Right atrium auricular region (tissue), 2 donors: ENCODE measurements around the gene A3GALT2. TPM values are rescaled to one million over a fixed set of nuclear protein-coding genes. Genes with fewer than 3 reads are reported as not detected.

Source experiments
- DNase-seq: peaks from one replicate; pipeline ENCODE4 v3.0.0-alpha.2; 2019; ENCODE audit warnings: low spot score
- H3K27ac ChIP-seq, 2 donors: fragments of 200-600 bp; sonication (generic); 1 replicate in 1 of 2; 2 replicates in 1 of 2; pipeline ENCODE4 v1.5.1; 2016 to 2019
- H3K27me3 ChIP-seq, 2 donors: fragments of 200-600 bp; sonication (generic); one replicate each; pipeline versions ENCODE4 v1.5.1 to v1.6.0; 2017 to 2019
- H3K36me3 ChIP-seq: fragments of 200-600 bp; sonication (generic); one replicate; pipeline ENCODE4 v1.5.1; 2016
- H3K4me1 ChIP-seq, 2 donors: fragments of 200-600 bp; sonication (generic); one replicate each; pipeline versions ENCODE4 v1.5.1 to v1.6.0; 2017 to 2019
- H3K4me3 ChIP-seq, 2 donors: fragments of 200-600 bp; sonication (generic); 1 replicate in 1 of 2; 2 replicates in 1 of 2; pipeline ENCODE4 v1.5.1; 2017 to 2019; ENCODE audit warnings: mild to moderate bottlenecking in 1 of 2, moderate library complexity in 1 of 2
- H3K9me3 ChIP-seq, 2 donors: fragments of 200-600 bp; sonication (generic); one replicate each; pipeline ENCODE4 v1.5.1; 2019
- total RNA-seq, 2 donors: library from RNA; depleted of rRNA; stranded (reverse); fragments of >200 nt; gene quantifications; one replicate each; pipeline ENCODE4 v1.1.0, GENCODE V29; 2016
- TF ChIP-seq, protein P1 (sequence below), 2 donors: fragments of 200-600 bp; sonication (generic); IDR thresholded peaks; one replicate each; pipeline ENCODE4 v1.5.1; 2019; ENCODE audit warnings: antibody characterized with exemption in 2 of 2

The A3GALT2 gene
- total RNA-seq, 2 donors from 2014 or later, result not detected

DNA sequence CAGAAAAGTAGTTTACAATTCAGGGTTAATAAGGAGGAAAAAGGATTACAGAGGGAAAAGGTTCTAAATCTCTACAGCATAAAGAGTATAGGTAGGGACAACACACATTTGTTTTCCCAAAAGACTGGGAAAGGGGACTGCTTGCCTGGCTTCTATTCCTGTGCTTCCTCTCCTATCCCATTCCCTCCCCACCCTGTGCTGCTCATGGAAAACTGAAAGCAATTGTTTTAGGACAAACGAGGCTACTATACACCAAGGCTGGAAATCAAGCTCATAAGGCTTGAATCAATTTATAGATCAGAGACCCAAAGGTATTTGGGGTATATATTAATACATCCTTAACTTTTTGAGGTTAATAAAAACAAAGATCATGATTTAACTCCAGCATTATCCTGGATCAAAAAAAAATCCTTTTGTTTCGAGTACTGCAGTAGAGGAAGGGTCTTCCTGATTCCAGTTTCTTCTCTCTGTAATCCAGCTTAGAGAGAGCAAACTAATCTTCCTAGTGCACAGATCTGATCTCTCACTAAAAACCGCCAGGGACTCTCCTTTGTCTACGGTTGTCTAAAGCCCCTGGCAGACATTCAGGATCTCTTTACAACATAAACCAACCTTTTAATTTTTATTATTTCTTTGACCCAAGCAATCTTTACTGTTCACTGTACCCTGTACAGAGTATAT, 37.4 kb upstream of the A3GALT2 start:
- TF ChIP-seq, protein P1, sequence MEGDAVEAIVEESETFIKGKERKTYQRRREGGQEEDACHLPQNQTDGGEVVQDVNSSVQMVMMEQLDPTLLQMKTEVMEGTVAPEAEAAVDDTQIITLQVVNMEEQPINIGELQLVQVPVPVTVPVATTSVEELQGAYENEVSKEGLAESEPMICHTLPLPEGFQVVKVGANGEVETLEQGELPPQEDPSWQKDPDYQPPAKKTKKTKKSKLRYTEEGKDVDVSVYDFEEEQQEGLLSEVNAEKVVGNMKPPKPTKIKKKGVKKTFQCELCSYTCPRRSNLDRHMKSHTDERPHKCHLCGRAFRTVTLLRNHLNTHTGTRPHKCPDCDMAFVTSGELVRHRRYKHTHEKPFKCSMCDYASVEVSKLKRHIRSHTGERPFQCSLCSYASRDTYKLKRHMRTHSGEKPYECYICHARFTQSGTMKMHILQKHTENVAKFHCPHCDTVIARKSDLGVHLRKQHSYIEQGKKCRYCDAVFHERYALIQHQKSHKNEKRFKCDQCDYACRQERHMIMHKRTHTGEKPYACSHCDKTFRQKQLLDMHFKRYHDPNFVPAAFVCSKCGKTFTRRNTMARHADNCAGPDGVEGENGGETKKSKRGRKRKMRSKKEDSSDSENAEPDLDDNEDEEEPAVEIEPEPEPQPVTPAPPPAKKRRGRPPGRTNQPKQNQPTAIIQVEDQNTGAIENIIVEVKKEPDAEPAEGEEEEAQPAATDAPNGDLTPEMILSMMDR (IDR thresholded peaks at IDR 0.05), result no peak
- Histone ChIP-seq H3K36me3 (no peaks in the 10 kb centered on the region), H3K27me3 (no peaks in the 10 kb centered on the region), H3K4me3 (no peak overlapping the region), H3K4me1 (peaks cover 0 to 28% of the 10 kb centered on the region in 2 donors), H3K9me3 (no peaks in the 10 kb centered on the region), H3K27ac (no peak overlapping the region)
- DNase-seq, result no peak

DNA sequence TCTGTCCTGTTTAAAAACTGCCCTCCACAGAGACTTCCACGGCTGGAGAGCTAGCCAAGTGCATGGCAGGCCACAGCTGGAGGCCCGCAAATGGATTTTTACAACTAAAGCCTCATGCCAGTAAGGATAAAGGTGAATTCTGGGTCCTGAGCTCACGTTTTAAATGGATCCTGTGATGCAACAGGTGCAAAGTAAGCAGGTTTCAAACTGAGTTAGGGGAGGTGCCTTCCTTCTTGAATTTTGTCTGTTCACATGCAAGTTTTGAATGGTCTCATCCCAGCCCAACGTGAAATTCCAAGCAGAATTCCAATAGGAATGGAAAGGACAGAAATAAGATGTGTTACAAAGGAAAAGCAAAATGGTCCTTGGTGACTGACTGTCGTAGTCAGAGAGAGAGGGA, 36.2 kb upstream of the A3GALT2 start:
- Histone ChIP-seq H3K4me3 (no peak overlapping the region), H3K36me3 (no peaks in the 10 kb centered on the region), H3K9me3 (no peaks in the 10 kb centered on the region), H3K4me1 (peaks cover 0 to 16% of the 10 kb centered on the region in 2 donors), H3K27me3 (no peaks in the 10 kb centered on the region), H3K27ac (no peak overlapping the region)
- TF ChIP-seq, protein P1 (IDR thresholded peaks at IDR 0.05), result no peak
- no peak for DNase-seq

DNA sequence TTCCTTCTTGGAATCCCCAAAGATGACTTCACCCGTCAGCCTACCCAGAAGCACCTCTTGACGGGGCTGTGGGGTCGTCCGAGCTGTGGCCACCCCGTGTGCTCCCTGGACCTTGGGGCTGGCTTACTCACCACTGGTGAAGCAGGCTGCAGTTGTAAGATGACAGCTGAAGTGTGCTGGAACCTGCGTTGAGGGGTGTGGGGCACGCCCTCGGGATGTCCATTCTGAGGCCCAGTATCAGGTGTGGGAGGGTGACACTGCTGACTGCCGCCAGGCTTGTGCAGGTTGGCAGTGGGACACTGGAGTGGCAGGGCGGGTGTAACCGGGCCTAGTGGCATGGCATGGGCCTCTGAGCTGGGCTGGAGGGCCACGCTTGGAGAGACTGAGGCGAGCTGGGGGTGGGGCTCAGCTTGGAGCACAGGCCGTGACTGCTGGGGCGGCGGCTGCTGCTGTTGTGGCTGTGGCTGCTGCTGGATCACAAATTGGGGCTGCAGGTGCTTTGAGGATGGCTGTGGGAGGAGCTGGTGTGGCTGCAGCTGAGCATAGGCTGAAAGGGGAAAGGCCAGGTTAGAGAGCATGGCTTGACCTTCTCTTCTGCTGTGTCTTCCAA, 33.9 kb upstream of the A3GALT2 start:
- TF ChIP-seq, protein P1 (IDR thresholded peaks at IDR 0.05), result no peak
- Histone ChIP-seq H3K27me3 (no peaks in the 10 kb centered on the region), H3K36me3 (no peaks in the 10 kb centered on the region), H3K4me1 (peaks cover 0 to 10% of the 10 kb centered on the region in 2 donors), H3K4me3 (no peak overlapping the region), H3K9me3 (no peaks in the 10 kb centered on the region), H3K27ac (no peak overlapping the region)
- DNase-seq, result no peak

DNA sequence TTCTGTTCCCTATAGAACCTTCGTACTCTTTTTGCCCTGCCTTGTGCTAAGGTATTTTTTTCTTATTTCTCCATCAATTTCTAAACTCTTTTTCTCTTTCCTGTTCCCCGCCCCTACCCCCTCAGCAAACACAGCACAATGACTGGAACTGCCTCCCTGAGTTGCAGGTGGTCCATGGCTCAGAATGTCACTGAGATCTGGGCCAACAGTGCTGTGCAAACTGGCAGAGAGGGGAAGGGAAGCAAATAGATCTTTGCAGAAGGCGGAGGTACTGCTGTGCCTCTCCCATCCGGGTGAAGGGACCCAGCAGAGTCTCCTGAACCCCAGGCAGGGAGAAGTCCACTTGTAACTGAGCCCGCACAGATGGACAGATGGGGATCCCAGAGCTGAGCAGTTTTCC, 32.6 kb upstream of the A3GALT2 start:
- H3K27ac ChIP-seq, result no peak overlapping the region
- TF ChIP-seq, protein P1 (IDR thresholded peaks at IDR 0.05), result no peak

DNA sequence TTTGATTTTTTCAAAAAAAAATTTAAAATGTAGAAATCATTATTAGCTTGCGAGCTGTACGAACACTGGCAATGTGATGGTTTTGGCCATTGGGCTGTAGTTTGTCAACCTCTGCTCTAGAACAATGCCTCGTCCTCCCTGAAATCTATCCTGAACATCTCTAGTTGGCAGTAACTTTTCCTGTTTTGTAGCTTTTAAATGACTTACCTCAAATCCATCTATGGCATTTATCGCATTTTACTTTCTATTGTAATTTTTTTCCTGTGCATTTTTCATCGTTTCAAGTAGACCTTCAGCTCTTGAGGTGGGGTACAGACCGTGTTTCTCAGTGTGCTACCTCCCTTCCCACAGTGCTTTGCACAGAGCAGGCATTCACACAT, 30.4 kb upstream of the A3GALT2 start:
- H3K36me3 ChIP-seq, result no peaks in the 10 kb centered on the region
- no peaks in the 10 kb centered on the region for H3K9me3 ChIP-seq
- no peak overlapping the region for H3K27ac ChIP-seq
- H3K27me3 ChIP-seq, result no peaks in the 10 kb centered on the region
- H3K4me1 ChIP-seq, result peaks cover 0 to 36% of the 10 kb centered on the region in 2 donors
- no peak for DNase-seq
- TF ChIP-seq, protein P1 (IDR thresholded peaks at IDR 0.05), result no peak
- no peak overlapping the region for H3K4me3 ChIP-seq

More for the DNA sequence above, 32.6 kb upstream of the A3GALT2 start:
- Histone ChIP-seq H3K36me3 (no peaks in the 10 kb centered on the region), H3K4me3 (no peak overlapping the region), H3K27me3 (no peaks in the 10 kb centered on the region), H3K9me3 (no peaks in the 10 kb centered on the region), H3K4me1 (peaks cover 0 to 13% of the 10 kb centered on the region in 2 donors)
- no peak for DNase-seq
